Panc1 (cell line): ENCODE measurements around the gene PRR30. TPM values are rescaled to one million over a fixed set of nuclear protein-coding genes. Genes with fewer than 3 reads are reported as not detected.

Source experiments
- ATAC-seq: fragments of 200-7000 bp; cut with Tn5 transposase; 2 replicates; pipeline ENCODE4 v1.9.1; 2020; ENCODE audit warnings: mild to moderate bottlenecking, moderate library complexity
- BruUV-seq: library from RNA; stranded (reverse); fragments of 400-500 nt; replicated peaks from 2 replicates; lab custom pipeline; 2021; lab: Mats Ljungman, UMichigan
- CTCF ChIA-PET: fragments of 300-600 bp; sonication (Branson Sonifier 250); formaldehyde crosslinking; loops from one replicate; lab custom pipeline; 2022; ENCODE audit warnings: antibody characterized with exemption; lab: Charles Lee
- POLR2A ChIA-PET: fragments of 300-600 bp; sonication (Branson Sonifier 250); formaldehyde crosslinking; loops from one replicate; lab custom pipeline; 2022; ENCODE audit warnings: antibody characterized with exemption; lab: Charles Lee
- DNase-seq: peaks from one replicate; pipeline ENCODE4 v3.0.0-alpha.2; 2010; ENCODE audit warnings: low read depth, low spot score
- H3K27ac ChIP-seq: 2 replicates; pipeline ENCODE4 v1.5.1; 2011; ENCODE audit warnings: mild to moderate bottlenecking, low read length, inconsistent platforms
- H3K27me3 ChIP-seq: fragments of 200-500 bp; sonication (Bioruptor generic); 2 replicates; pipeline ENCODE4 v1.6.0; 2014; ENCODE audit warnings: low read length, inconsistent platforms; ENCODE audit not compliant: control insufficient read depth, insufficient read depth
- H3K36me3 ChIP-seq: fragments of 200-500 bp; sonication (Bioruptor generic); 2 replicates; pipeline ENCODE4 v1.5.1; 2014; ENCODE audit warnings: inconsistent platforms, mild to moderate bottlenecking, low read length, moderate library complexity; ENCODE audit not compliant: control insufficient read depth, insufficient read depth
- H3K4me1 ChIP-seq: 2 replicates; pipeline ENCODE4 v1.5.1; 2011; ENCODE audit warnings: inconsistent platforms, mild to moderate bottlenecking, low read length, moderate library complexity; ENCODE audit not compliant: control insufficient read depth, insufficient read depth
- H3K4me3 ChIP-seq, 2 experiments: 2 replicates each; pipeline ENCODE4 v1.5.1; 2011 to 2012; ENCODE audit warnings: low read depth in 2 of 2, low read length in 2 of 2, mild to moderate bottlenecking in 2 of 2, inconsistent platforms in 1 of 2, moderate library complexity in 1 of 2
- H3K9me3 ChIP-seq: fragments of 200-500 bp; sonication (Bioruptor generic); 2 replicates; pipeline ENCODE4 v1.5.1; 2014; ENCODE audit warnings: low read depth, mild to moderate bottlenecking, inconsistent platforms, low read length, moderate library complexity; ENCODE audit not compliant: control insufficient read depth, insufficient read depth
- POLR2AphosphoS5 ChIP-seq: IDR thresholded peaks from 2 replicates; pipeline ENCODE4 v1.6.1; 2012; ENCODE audit warnings: mild to moderate bottlenecking, low read depth, low read length, moderate library complexity
- SIN3A ChIP-seq: IDR thresholded peaks from 2 replicates; pipeline ENCODE4 v1.6.1; 2012; ENCODE audit warnings: low read depth, mild to moderate bottlenecking, low read length, moderate library complexity, borderline replicate concordance; ENCODE audit not compliant: insufficient read depth
- TCF7L2 ChIP-seq: IDR thresholded peaks from 2 replicates; pipeline ENCODE4 v1.6.1; 2011; ENCODE audit warnings: mild to moderate bottlenecking, low read depth, low read length, inconsistent platforms
- in situ Hi-C: cut with HindIII; loops from 2 replicates; pipeline ENCODE4 v1.10.0; 2016; ENCODE audit warnings: low sequenced_read_pairs, low pct_unique_long_range_greater_than_20kb
- intact Hi-C: fragments of 100-400 bp; cut with micrococcal nuclease; formaldehyde crosslinking; loops from one replicate; pipeline ENCODE4 v1.10.0; 2022; ENCODE audit not compliant: unreplicated experiment
- total RNA-seq: library from RNA; stranded (reverse); gene quantifications from one replicate; pipeline ENCODE4 v1.2.1, GENCODE V29; 2021; ENCODE audit not compliant: unreplicated experiment
- TF ChIP-seq, protein P1 (sequence below): fragments of 450-650 bp; IDR thresholded peaks from 2 replicates; pipeline ENCODE4 v1.5.1; 2017; ENCODE audit warnings: mild to moderate bottlenecking
- TF ChIP-seq, protein P2 (sequence below), 2 experiments: IDR thresholded peaks; 2 replicates each; pipeline ENCODE4 v1.6.1; 2011 to 2012; ENCODE audit warnings: low read depth in 2 of 2, control low read depth in 1 of 2, low read length in 1 of 2, mild to moderate bottlenecking in 1 of 2, moderate library complexity in 1 of 2; ENCODE audit not compliant: insufficient read depth in 1 of 2

The PRR30 gene
- total RNA-seq, 1 experiment from 2014 or later = not detected

DNA sequence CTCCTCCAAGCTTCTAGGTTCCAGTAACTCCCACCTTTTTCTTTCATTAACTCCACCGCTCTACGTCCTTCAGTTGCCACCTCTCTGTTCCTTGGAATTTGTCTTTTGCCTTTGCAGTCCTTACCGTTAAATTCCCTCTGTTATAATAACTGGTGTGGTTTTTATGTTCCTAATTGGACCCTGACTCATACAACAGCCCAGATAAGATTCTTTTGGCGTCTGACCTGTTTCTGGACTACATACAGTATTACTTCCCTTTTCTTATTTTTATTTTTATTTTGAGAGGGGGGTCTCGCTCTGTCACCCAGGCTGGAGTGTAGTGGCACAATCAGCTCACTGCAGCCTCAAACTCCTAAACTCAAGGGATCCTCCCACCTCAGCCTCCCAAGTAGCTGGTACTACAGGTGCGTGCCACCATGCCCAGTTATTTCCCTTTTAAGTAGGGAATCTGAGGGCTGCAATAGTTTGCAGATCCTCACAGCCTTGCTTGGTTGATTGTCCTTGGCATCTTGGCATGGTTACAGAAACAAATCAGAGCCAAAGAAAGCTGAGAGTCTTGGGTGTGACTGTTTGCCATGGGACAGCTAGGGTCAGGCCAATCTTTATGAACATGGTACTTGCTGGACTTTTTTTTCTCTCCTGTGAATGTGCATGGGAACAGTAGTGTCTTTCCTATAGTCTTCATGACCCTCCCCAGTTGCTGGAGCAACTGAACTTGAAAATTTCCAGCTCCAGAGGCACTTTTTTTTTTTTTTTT, 31.5 kb upstream of the PRR30 start:
- TF ChIP-seq SIN3A (no peak), POLR2AphosphoS5 (no peak), TCF7L2 (no peak)
- TF ChIP-seq, protein P1, sequence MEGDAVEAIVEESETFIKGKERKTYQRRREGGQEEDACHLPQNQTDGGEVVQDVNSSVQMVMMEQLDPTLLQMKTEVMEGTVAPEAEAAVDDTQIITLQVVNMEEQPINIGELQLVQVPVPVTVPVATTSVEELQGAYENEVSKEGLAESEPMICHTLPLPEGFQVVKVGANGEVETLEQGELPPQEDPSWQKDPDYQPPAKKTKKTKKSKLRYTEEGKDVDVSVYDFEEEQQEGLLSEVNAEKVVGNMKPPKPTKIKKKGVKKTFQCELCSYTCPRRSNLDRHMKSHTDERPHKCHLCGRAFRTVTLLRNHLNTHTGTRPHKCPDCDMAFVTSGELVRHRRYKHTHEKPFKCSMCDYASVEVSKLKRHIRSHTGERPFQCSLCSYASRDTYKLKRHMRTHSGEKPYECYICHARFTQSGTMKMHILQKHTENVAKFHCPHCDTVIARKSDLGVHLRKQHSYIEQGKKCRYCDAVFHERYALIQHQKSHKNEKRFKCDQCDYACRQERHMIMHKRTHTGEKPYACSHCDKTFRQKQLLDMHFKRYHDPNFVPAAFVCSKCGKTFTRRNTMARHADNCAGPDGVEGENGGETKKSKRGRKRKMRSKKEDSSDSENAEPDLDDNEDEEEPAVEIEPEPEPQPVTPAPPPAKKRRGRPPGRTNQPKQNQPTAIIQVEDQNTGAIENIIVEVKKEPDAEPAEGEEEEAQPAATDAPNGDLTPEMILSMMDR = no peak
- TF ChIP-seq, protein P2, sequence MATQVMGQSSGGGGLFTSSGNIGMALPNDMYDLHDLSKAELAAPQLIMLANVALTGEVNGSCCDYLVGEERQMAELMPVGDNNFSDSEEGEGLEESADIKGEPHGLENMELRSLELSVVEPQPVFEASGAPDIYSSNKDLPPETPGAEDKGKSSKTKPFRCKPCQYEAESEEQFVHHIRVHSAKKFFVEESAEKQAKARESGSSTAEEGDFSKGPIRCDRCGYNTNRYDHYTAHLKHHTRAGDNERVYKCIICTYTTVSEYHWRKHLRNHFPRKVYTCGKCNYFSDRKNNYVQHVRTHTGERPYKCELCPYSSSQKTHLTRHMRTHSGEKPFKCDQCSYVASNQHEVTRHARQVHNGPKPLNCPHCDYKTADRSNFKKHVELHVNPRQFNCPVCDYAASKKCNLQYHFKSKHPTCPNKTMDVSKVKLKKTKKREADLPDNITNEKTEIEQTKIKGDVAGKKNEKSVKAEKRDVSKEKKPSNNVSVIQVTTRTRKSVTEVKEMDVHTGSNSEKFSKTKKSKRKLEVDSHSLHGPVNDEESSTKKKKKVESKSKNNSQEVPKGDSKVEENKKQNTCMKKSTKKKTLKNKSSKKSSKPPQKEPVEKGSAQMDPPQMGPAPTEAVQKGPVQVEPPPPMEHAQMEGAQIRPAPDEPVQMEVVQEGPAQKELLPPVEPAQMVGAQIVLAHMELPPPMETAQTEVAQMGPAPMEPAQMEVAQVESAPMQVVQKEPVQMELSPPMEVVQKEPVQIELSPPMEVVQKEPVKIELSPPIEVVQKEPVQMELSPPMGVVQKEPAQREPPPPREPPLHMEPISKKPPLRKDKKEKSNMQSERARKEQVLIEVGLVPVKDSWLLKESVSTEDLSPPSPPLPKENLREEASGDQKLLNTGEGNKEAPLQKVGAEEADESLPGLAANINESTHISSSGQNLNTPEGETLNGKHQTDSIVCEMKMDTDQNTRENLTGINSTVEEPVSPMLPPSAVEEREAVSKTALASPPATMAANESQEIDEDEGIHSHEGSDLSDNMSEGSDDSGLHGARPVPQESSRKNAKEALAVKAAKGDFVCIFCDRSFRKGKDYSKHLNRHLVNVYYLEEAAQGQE (IDR thresholded peaks at IDR 0.05; ENCODE audit: insufficient read depth in 1 of 2, low read depth in 2 of 2, low read length in 1 of 2) = no peak
- Histone ChIP-seq H3K36me3 (no peaks in the 10 kb centered on the region), H3K27ac (no peak overlapping the region), H3K27me3 (no peaks in the 10 kb centered on the region), H3K4me3 (no peak overlapping the region), H3K9me3 (no peaks in the 10 kb centered on the region), H3K4me1 (no peaks in the 10 kb centered on the region)
- ChIA-PET POLR2A (interaction anchor here (0.9 kb wide), 1 partner anchor 43 kb away, joined by 4 read pairs; no protein-coding TSS in a partner anchor), CTCF (interaction anchor here (0.6 to 0.7 kb wide), 3 partner anchors 60 to 917 kb away, joined by 4 to 10 read pairs (median 4); no protein-coding TSS in a partner anchor)
- in situ Hi-C loops = no loop called here
- BruUV-seq = no TSS peak
- DNase-seq = no peak
- intact Hi-C loops = no loop called here
- no peak for ATAC-seq

DNA sequence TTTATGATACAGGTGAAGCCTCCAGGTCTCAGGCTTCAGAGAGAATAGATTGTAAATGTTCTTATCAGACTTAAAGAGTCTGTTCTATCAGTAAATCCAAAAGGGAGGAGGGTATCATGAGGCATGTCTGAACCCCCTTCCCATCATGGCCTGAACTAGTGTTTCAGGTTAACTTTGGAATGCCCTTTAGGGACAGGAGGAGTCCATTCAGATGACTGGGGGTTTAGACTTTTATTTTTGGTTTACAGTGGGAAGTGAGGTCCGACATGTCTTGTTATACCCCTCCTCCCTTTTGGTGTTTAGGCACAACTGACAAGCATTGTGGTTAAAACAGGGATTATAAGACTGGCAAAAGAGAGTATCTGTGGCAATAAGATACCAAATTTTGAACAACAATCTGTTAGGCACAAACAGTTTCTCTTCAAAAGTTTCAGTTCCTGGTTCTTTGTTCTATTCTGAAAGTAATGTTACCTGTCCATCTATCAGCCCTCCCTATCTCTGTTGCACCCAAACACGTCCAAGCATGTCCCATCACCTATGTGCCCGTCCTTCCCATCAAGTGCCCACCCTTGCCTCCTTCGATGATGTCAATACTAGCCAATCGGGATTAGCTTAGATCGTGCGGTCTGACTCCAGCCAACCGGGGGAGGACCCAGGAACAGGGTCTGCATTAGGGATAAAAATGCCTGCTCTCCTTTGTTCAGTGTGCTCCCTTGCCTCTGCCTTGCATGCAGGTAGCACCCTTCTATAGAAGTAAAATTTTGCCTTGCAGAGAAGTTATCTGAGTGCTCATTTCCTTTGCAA, 26.0 kb upstream of the PRR30 start:
- ATAC-seq (no peak), DNase-seq (no peak)
- Histone ChIP-seq H3K4me1 (no peaks in the 10 kb centered on the region), H3K27ac (no peak overlapping the region), H3K36me3 (no peaks in the 10 kb centered on the region), H3K27me3 (no peaks in the 10 kb centered on the region), H3K4me3 (no peak overlapping the region), H3K9me3 (no peaks in the 10 kb centered on the region)
- ChIA-PET CTCF (no interaction called here), POLR2A (no interaction called here)
- no peak for TF ChIP-seq TCF7L2
- TF ChIP-seq, protein P2 (IDR thresholded peaks at IDR 0.05; ENCODE audit: insufficient read depth in 1 of 2, low read depth in 2 of 2, low read length in 1 of 2) = no peak
- no peak for TF ChIP-seq SIN3A
- TF ChIP-seq, protein P1 = no peak
- no peak for TF ChIP-seq POLR2AphosphoS5
- intact Hi-C loops = no loop called here
- in situ Hi-C loops = no loop called here
- no TSS peak for BruUV-seq
